Measurements from ENCODE around the gene NPPC.
A peak's percentile ranks its signal among the peaks of the same experiment; 100 is the strongest.
"Not testable (repeated sequence)": the region's sequence is repeated elsewhere in the genome, so short reads cannot be mapped to it uniquely, and the experiment has no call there.

NPPC gene

GRCh38 chr2:231926180-231926741 lies at the start of gene NPPC:
TSS of gene NPPC (minus strand) at chr2:231926396. CDS start at chr2:231926249, 147 bp downstream.
- DNase-seq (ENCODE audit: low read depth, low spot score), result peak; percentile 84

- DNase-seq (ENCODE audit: low read depth, low spot score), result no peak
These were observed 48.8 kb upstream of the NPPC start for GRCh38 chr2:231975001-231975400.

- no peak for DNase-seq (ENCODE audit: low read depth, low spot score)
These were observed 44.3 kb upstream of the NPPC start for GRCh38 chr2:231970461-231970860.

- DNase-seq (ENCODE audit: low read depth, low spot score), result no peak
These were observed 42.6 kb upstream of the NPPC start for GRCh38 chr2:231968820-231969219.

- no peak for DNase-seq (ENCODE audit: low read depth, low spot score)
These were observed 40.7 kb upstream of the NPPC start for GRCh38 chr2:231966886-231967285.

- no peak for DNase-seq (ENCODE audit: low read depth, low spot score)
These were observed 38.9 kb upstream of the NPPC start for GRCh38 chr2:231965102-231965501.

GRCh38 chr2:231961349-231962166 lies 35.4 kb upstream of the NPPC start, which contains the start of gene DIS3L2:
TSS of gene DIS3L2 (plus strand) at chr2:231961713. CDS start at chr2:232014928, 53,215 bp downstream.
- DNase-seq (ENCODE audit: low read depth, low spot score), result peak; percentile 91

GRCh38 chr2:231960810-231961348 lies 34.7 kb upstream of the NPPC start:
- DNase-seq (ENCODE audit: low read depth, low spot score), result peak; percentile 5

GRCh38 chr2:231957913-231958763 lies 31.9 kb upstream of the NPPC start:
- DNase-seq (ENCODE audit: low read depth, low spot score), result no peak

- DNase-seq (ENCODE audit: low read depth, low spot score), result no peak
These were observed 29.7 kb upstream of the NPPC start for GRCh38 chr2:231955758-231956472.

GRCh38 chr2:231951452-231952035 lies 25.3 kb upstream of the NPPC start:
- no peak for DNase-seq (ENCODE audit: low read depth, low spot score)

- no peak for DNase-seq (ENCODE audit: low read depth, low spot score)
These were observed 21.5 kb upstream of the NPPC start for GRCh38 chr2:231947694-231948093.

GRCh38 chr2:231947112-231947511 lies 20.9 kb upstream of the NPPC start:
- not testable (repeated sequence) for DNase-seq (ENCODE audit: low read depth, low spot score)

GRCh38 chr2:231946241-231946814 lies 20.1 kb upstream of the NPPC start:
- DNase-seq (ENCODE audit: low read depth, low spot score), result no peak

- no peak for DNase-seq (ENCODE audit: low read depth, low spot score)
These were observed 16.0 kb upstream of the NPPC start for GRCh38 chr2:231942180-231942579.

- no peak for DNase-seq (ENCODE audit: low read depth, low spot score)
These were observed 15.5 kb upstream of the NPPC start for GRCh38 chr2:231941673-231942072.

- no peak for DNase-seq (ENCODE audit: low read depth, low spot score)
These were observed 14.6 kb upstream of the NPPC start for GRCh38 chr2:231940795-231941194.

GRCh38 chr2:231939022-231939421 lies 12.8 kb upstream of the NPPC start:
- no peak for DNase-seq (ENCODE audit: low read depth, low spot score)

- DNase-seq (ENCODE audit: low read depth, low spot score), result no peak
These were observed 10.9 kb upstream of the NPPC start for GRCh38 chr2:231937057-231937456.

- peak; percentile 36 for DNase-seq (ENCODE audit: low read depth, low spot score)
These were observed 10.3 kb upstream of the NPPC start for GRCh38 chr2:231936491-231936890.

GRCh38 chr2:231935815-231936214 lies 9.6 kb upstream of the NPPC start:
- no peak for DNase-seq (ENCODE audit: low read depth, low spot score)

Data from astrocyte of the hippocampus (primary cell).